Peyer's patch (tissue), 4 donors: ENCODE results near the gene PLXNA1.

Experiments
- POLR2A ChIP-seq, 2 donors: fragments of 450-650 bp; IDR thresholded peaks; one replicate each; pipeline ENCODE4 v1.5.1; 2017; ENCODE audit warnings: antibody characterized with exemption in 2 of 2, mild to moderate bottlenecking in 2 of 2, moderate library complexity in 2 of 2
- TF ChIP-seq, protein P1 (sequence below), 6 experiments: fragments of 450-650 bp in 4 of 6; fragments of 200-600 bp in 2 of 6; sonication (generic) in 1 of 6; IDR thresholded peaks; one replicate each; pipeline ENCODE4 v1.5.1; 2017 to 2019; ENCODE audit warnings: antibody characterized with exemption in 6 of 6, mild to moderate bottlenecking in 3 of 6, moderate library complexity in 1 of 6

DNA sequence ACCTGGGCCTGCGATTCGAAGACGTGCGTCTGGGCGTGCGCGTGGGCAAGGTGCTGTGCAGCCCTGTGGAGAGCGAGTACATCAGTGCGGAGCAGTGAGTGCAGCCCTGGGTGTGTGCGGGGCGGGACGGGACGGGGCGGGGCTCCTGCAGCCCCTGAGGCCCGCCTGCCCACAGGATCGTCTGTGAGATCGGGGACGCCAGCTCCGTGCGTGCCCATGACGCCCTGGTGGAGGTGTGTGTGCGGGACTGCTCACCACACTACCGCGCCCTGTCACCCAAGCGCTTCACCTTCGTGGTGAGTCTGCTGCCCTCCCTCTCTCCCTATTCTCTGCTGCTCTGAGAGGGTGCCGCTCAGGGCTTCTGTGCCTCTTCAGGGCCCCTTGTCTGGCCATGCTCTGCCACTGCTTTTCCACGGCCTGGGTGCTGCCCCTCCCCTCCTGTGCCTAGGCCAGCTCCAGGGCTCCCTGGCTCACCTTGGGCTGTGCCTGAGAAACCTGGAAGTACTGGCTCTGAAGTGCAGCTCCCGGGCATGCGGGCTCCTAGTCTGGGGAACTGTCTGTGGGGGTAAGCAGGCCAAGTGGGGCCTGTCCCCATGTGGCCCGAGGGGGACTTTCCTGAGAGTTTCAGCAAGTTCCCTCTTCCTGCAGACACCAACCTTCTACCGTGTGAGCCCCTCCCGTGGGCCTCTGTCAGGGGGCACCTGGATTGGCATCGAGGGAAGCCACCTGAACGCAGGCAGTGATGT lies 31.8 kb downstream of the PLXNA1 start:
- TF ChIP-seq, protein P1, sequence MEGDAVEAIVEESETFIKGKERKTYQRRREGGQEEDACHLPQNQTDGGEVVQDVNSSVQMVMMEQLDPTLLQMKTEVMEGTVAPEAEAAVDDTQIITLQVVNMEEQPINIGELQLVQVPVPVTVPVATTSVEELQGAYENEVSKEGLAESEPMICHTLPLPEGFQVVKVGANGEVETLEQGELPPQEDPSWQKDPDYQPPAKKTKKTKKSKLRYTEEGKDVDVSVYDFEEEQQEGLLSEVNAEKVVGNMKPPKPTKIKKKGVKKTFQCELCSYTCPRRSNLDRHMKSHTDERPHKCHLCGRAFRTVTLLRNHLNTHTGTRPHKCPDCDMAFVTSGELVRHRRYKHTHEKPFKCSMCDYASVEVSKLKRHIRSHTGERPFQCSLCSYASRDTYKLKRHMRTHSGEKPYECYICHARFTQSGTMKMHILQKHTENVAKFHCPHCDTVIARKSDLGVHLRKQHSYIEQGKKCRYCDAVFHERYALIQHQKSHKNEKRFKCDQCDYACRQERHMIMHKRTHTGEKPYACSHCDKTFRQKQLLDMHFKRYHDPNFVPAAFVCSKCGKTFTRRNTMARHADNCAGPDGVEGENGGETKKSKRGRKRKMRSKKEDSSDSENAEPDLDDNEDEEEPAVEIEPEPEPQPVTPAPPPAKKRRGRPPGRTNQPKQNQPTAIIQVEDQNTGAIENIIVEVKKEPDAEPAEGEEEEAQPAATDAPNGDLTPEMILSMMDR (IDR thresholded peaks at IDR 0.05), result no peak
- no peak for TF ChIP-seq POLR2A (IDR thresholded peaks at IDR 0.05)
